KMS-11 (cell line): Measurements from ENCODE around the gene SPRED2.

Experiments used
- H2AFZ ChIP-seq: fragments of 200-600 bp; sonication (generic); 2 replicates; pipeline ENCODE4 v1.6.1; 2016; ENCODE audit warnings: antibody characterized with exemption, mixed run types, low read depth
- H3K27ac ChIP-seq: fragments of 200-600 bp; sonication (generic); 2 replicates; pipeline ENCODE4 v1.6.1; 2016; ENCODE audit warnings: mild to moderate bottlenecking, mixed run types
- H3K27me3 ChIP-seq: fragments of 200-600 bp; sonication (generic); 2 replicates; pipeline ENCODE4 v1.6.1; 2017; ENCODE audit warnings: mild to moderate bottlenecking, low read depth, mixed run types, moderate library complexity; ENCODE audit not compliant: insufficient read depth
- H3K36me3 ChIP-seq: fragments of 200-600 bp; sonication (generic); 2 replicates; pipeline ENCODE4 v1.6.1; 2017; ENCODE audit warnings: mild to moderate bottlenecking, mixed run types; ENCODE audit not compliant: insufficient read depth
- H3K4me1 ChIP-seq: fragments of 200-600 bp; sonication (generic); 2 replicates; pipeline ENCODE4 v1.6.1; 2016; ENCODE audit warnings: mild to moderate bottlenecking, low read depth, mixed run types; ENCODE audit not compliant: poor library complexity, severe bottlenecking
- H3K4me2 ChIP-seq: fragments of 200-600 bp; sonication (generic); 2 replicates; pipeline ENCODE4 v1.7.0; 2016; ENCODE audit warnings: mild to moderate bottlenecking, mixed run types
- H3K4me3 ChIP-seq: fragments of 200-600 bp; sonication (generic); IDR thresholded peaks from 2 replicates; pipeline ENCODE4 v1.6.1; 2017; ENCODE audit warnings: low read depth, low read length, mixed read lengths; ENCODE audit not compliant: insufficient read depth
- H3K79me2 ChIP-seq: fragments of 200-600 bp; sonication (generic); 2 replicates; pipeline ENCODE4 v1.6.1; 2016; ENCODE audit warnings: low read depth, mixed run types; ENCODE audit not compliant: insufficient read depth
- H3K9ac ChIP-seq: fragments of 200-600 bp; sonication (generic); 2 replicates; pipeline ENCODE4 v1.6.1; 2016; ENCODE audit warnings: mild to moderate bottlenecking, mixed run types
- H4K20me1 ChIP-seq: fragments of 200-600 bp; sonication (generic); 2 replicates; pipeline ENCODE4 v1.6.1; 2016; ENCODE audit warnings: mild to moderate bottlenecking, mixed run types; ENCODE audit not compliant: insufficient read depth
- TF ChIP-seq, protein P1 (sequence below): fragments of 200-600 bp; sonication (generic); conservative IDR thresholded peaks from 2 replicates; pipeline ENCODE4 v1.6.1; 2017; ENCODE audit warnings: low read depth, mild to moderate bottlenecking, antibody characterized with exemption, low read length, moderate library complexity, mixed read lengths

SPRED2 gene

DNA sequence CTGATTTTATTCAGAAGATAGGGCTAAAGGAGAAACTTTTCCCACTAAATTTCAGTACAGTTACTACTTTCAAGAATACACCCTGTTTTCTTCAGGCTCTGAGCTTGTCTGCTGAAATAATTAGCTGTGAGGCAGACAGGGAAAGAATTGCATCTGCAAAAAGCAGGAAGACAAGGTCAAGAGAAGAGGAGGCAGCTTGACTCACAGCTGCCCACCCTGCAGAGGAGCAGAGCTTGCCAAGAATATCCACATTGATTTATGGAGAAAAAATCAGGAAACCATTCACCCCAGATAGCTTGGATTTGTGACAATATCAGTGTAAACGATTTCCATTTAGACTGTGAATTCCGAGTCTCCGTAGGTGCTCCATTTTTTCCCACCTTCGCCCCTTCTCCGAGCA, 155.8 kb downstream of the SPRED2 start:
- no peak overlapping the region for H3K4me3 ChIP-seq
- no peaks in the 10 kb centered on the region; the same call in 1 of the 2 replicates for H3K36me3 ChIP-seq
- no peak overlapping the region for H2AFZ ChIP-seq
- no peaks in the 10 kb centered on the region for H3K4me1 ChIP-seq
- H3K9ac ChIP-seq = no peak overlapping the region
- H3K27ac ChIP-seq = no peak overlapping the region
- no peak overlapping the region for H3K4me2 ChIP-seq
- no peaks in the 10 kb centered on the region for H4K20me1 ChIP-seq
- H3K79me2 ChIP-seq = no peaks in the 10 kb centered on the region
- H3K27me3 ChIP-seq = no peaks in the 10 kb centered on the region
- TF ChIP-seq, protein P1, sequence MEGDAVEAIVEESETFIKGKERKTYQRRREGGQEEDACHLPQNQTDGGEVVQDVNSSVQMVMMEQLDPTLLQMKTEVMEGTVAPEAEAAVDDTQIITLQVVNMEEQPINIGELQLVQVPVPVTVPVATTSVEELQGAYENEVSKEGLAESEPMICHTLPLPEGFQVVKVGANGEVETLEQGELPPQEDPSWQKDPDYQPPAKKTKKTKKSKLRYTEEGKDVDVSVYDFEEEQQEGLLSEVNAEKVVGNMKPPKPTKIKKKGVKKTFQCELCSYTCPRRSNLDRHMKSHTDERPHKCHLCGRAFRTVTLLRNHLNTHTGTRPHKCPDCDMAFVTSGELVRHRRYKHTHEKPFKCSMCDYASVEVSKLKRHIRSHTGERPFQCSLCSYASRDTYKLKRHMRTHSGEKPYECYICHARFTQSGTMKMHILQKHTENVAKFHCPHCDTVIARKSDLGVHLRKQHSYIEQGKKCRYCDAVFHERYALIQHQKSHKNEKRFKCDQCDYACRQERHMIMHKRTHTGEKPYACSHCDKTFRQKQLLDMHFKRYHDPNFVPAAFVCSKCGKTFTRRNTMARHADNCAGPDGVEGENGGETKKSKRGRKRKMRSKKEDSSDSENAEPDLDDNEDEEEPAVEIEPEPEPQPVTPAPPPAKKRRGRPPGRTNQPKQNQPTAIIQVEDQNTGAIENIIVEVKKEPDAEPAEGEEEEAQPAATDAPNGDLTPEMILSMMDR = no peak

DNA sequence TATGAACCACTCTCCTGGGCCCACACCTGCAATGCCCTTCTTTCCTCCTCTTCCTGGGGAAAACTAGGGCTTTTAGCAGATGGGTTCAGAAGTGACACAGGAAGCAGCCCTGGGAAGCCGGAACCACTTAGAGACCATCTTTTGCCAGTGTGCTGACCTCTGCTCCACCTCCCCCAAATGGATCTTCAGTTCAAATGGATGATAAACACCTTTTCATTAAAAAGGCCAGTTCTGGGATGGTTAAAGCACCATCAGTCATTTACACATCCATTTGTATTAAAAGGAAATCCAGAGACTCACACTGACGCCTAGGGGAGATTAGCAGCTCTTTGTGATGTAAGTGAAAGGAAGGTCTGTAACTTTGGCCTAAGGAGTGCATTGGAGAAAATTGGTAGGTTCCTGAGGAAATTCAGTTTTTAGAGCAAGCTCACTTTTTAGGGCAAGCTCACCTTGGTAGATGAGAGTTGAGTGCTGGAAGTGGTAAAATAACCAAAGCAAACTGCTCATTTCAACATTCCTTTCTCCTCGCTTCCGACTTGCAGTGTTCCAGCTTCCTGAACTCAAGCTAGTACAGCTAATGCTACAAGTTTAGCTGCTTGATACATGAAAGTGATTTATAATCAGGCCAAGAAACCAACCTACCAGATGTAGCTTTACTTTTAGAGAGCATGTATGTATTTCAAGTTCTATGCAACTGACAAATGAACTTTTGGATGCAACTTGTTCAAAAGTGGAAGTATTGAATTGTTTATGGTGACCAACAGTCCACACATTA, 157.1 kb downstream of the SPRED2 start:
- no peaks in the 10 kb centered on the region; the same call in 1 of the 2 replicates for H3K36me3 ChIP-seq
- no peaks in the 10 kb centered on the region for H4K20me1 ChIP-seq
- H3K9ac ChIP-seq = no peak overlapping the region
- no peaks in the 10 kb centered on the region for H3K79me2 ChIP-seq
- H3K27ac ChIP-seq = no peak overlapping the region
- no peaks in the 10 kb centered on the region for H3K27me3 ChIP-seq
- no peaks in the 10 kb centered on the region for H3K4me1 ChIP-seq
- H3K4me3 ChIP-seq = no peak overlapping the region
- H3K4me2 ChIP-seq = no peak overlapping the region
- H2AFZ ChIP-seq = no peak overlapping the region
- TF ChIP-seq, protein P1 = no peak

DNA sequence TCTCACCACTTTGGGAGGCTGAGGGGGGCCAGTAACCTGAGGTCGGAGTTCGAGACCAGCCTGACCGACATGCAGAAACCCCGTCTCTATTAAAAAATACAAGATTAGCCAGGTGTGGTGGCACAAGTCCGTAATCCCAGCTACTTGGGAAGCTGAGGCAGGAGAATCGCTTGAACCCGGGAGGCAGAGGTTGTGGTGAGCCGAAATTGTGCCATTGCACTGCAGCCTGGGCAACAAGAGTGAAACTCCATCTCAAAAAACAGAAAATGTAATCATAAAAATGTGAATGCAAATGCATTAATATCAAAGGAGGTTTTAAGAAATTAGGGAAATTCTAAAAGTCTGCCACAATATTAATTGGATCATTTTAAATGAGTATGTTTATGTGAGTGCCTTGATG, 159.1 kb downstream of the SPRED2 start:
- Histone ChIP-seq H3K4me1 (no peaks in the 10 kb centered on the region), H3K27ac (no peak overlapping the region), H4K20me1 (no peaks in the 10 kb centered on the region), H3K27me3 (no peaks in the 10 kb centered on the region), H3K9ac (no peak overlapping the region), H3K4me2 (no peak overlapping the region), H3K4me3 (no peak overlapping the region), H2AFZ (no peak overlapping the region), H3K36me3 (no peaks in the 10 kb centered on the region; the same call in 1 of the 2 replicates), H3K79me2 (no peaks in the 10 kb centered on the region)
- TF ChIP-seq, protein P1 = no peak

DNA sequence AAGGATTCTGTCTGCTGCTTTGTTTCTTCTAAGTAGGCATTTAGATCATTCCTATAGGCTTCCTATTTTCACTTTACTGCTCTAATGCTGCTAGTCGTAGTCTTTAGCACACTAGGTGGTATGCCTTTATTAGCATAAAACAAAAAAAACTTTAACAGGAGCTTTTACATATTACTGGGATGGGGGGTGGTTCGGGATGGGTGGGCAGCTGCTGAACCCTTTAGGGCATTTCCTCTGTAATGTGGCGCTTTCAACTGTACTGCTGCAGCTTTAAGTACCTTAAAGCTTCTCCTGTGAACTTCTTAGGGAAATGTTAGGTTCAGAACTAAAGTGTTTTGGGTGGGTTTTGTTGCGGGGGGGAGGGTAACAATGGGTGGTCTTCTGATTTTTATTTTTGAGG, 163.4 kb downstream of the SPRED2 start:
- H3K9ac ChIP-seq = no peak overlapping the region
- H2AFZ ChIP-seq = no peak overlapping the region
- peaks cover 3% of the 10 kb centered on the region; the same call in 1 of the 2 replicates for H3K36me3 ChIP-seq
- H3K27ac ChIP-seq = no peak overlapping the region
- H3K4me2 ChIP-seq = no peak overlapping the region
- H3K4me3 ChIP-seq = no peak overlapping the region
- no peaks in the 10 kb centered on the region for H4K20me1 ChIP-seq
- no peaks in the 10 kb centered on the region for H3K27me3 ChIP-seq
- H3K4me1 ChIP-seq = peaks cover 21% of the 10 kb centered on the region
- H3K79me2 ChIP-seq = no peaks in the 10 kb centered on the region
- TF ChIP-seq, protein P1 = no peak
